Peyer's patch (tissue), 4 donors: Measurements from ENCODE around the gene TNFAIP8. TPM values are rescaled to one million over a fixed set of nuclear protein-coding genes. Genes with fewer than 3 reads are reported as not detected.

Experiments
- DNase-seq, 3 donors: peaks; one replicate each; pipeline ENCODE4 v3.0.0-alpha.2; 2017 to 2019
- H3K27ac ChIP-seq, 4 donors: fragments of 200-600 bp; sonication (generic); one replicate each; pipeline ENCODE4 v1.5.1; 2016 to 2019
- H3K27me3 ChIP-seq, 2 donors: fragments of 200-600 bp; sonication (generic); one replicate each; pipeline ENCODE4 v1.5.1; 2019
- H3K36me3 ChIP-seq, 3 donors: fragments of 200-600 bp; sonication (generic); one replicate each; pipeline ENCODE4 v1.5.1; 2016 to 2019
- H3K4me1 ChIP-seq, 4 donors: fragments of 200-600 bp; sonication (generic); one replicate each; pipeline ENCODE4 v1.5.1; 2016 to 2019
- H3K4me3 ChIP-seq, 4 donors: fragments of 200-600 bp; sonication (generic); 1 replicate in 3 of 4; 2 replicates in 1 of 4; pipeline ENCODE4 v1.5.1; 2016 to 2019; ENCODE audit warnings: mild to moderate bottlenecking in 1 of 4
- H3K9me3 ChIP-seq, 4 donors: fragments of 200-600 bp; sonication (generic); one replicate each; pipeline ENCODE4 v1.5.1; 2016 to 2019; ENCODE audit warnings: mild to moderate bottlenecking in 1 of 4
- POLR2A ChIP-seq, 2 donors: fragments of 450-650 bp; IDR thresholded peaks; one replicate each; pipeline ENCODE4 v1.5.1; 2017; ENCODE audit warnings: antibody characterized with exemption in 2 of 2, mild to moderate bottlenecking in 2 of 2, moderate library complexity in 2 of 2
- total RNA-seq, 4 donors: library from RNA; depleted of rRNA; stranded (reverse); fragments of >200 nt; gene quantifications; one replicate each; pipeline ENCODE4 v1.1.0, GENCODE V29; 2016
- TF ChIP-seq, protein P1 (sequence below), 6 experiments: fragments of 450-650 bp in 4 of 6; fragments of 200-600 bp in 2 of 6; sonication (generic) in 1 of 6; IDR thresholded peaks; one replicate each; pipeline ENCODE4 v1.5.1; 2017 to 2019; ENCODE audit warnings: antibody characterized with exemption in 6 of 6, mild to moderate bottlenecking in 3 of 6, moderate library complexity in 1 of 6

Gene TNFAIP8
- 10 to 100 TPM in 2 of 4 donors, 1 to 10 TPM in 2; 3.0 to 47.9 (median 10.2) TPM for total RNA-seq

DNA sequence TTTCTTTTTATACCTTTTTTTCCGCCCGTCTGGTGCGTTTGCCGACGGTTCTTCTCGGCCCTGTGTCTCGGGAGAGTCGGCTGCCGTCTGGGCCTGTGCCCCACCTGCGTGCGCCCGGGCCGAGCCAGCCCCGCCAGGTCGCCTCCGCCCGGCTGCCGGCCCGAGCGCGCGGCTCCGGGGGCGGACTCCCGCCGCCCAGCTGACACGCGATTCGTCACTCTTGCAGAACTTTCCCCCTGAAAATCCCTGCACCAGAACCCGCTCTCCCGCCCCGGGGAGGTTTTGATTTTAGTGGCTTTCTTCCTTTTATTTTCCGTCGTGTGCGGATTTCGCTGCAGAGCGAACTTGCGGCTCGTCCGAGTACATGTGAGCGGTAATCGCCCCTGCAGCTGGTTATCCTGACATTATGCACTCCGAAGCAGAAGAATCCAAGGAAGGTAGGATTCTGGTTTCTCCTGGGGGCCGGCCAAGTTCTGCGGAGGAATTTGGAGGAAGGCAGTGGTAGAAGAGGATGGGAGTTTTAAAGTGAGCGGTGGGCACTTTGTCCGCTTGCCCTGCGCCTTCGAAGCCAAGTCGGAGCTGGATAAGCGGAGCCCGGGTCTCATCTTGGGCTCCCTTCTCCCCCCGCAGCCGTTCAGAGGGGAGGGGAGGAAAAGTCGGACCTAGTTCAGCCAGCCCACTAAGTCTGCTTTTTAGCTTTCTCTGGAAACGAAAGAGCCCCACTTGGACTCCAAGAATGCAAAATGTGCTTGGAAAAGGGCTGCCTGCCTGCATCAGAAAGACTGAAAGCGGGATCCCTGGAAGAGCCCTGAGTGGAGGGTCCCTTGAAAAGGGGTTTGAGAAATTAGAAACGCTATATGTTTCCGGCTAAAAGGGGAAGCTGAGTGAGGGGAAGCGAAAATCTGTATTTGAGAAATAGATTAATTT is at the start of gene TNFAIP8:
Gene TNFAIP8 (plus strand): TSS at position 335 of the 927 bp plus-strand sequence. CDS start 72 bp downstream, at position 407.
- Histone ChIP-seq H3K9me3 (no peaks in the 10 kb centered on the region), H3K4me3 (peak within 1 kb of the TSS; percentile 51 to 59 (median 57)), H3K27me3 (no peaks in the 10 kb centered on the region), H3K4me1 (peaks cover 0 to 16% (median 0%) of the 10 kb centered on the region in 4 donors), H3K36me3 (no peaks in the 10 kb centered on the region), H3K27ac (peak within 1 kb of the TSS; percentile 68 to 89 (median 75))
- no peak for TF ChIP-seq POLR2A (IDR thresholded peaks at IDR 0.05)
- TF ChIP-seq, protein P1, sequence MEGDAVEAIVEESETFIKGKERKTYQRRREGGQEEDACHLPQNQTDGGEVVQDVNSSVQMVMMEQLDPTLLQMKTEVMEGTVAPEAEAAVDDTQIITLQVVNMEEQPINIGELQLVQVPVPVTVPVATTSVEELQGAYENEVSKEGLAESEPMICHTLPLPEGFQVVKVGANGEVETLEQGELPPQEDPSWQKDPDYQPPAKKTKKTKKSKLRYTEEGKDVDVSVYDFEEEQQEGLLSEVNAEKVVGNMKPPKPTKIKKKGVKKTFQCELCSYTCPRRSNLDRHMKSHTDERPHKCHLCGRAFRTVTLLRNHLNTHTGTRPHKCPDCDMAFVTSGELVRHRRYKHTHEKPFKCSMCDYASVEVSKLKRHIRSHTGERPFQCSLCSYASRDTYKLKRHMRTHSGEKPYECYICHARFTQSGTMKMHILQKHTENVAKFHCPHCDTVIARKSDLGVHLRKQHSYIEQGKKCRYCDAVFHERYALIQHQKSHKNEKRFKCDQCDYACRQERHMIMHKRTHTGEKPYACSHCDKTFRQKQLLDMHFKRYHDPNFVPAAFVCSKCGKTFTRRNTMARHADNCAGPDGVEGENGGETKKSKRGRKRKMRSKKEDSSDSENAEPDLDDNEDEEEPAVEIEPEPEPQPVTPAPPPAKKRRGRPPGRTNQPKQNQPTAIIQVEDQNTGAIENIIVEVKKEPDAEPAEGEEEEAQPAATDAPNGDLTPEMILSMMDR (IDR thresholded peaks at IDR 0.05), result no peak
- peak; percentile 46 to 70 (median 61) for DNase-seq

DNA sequence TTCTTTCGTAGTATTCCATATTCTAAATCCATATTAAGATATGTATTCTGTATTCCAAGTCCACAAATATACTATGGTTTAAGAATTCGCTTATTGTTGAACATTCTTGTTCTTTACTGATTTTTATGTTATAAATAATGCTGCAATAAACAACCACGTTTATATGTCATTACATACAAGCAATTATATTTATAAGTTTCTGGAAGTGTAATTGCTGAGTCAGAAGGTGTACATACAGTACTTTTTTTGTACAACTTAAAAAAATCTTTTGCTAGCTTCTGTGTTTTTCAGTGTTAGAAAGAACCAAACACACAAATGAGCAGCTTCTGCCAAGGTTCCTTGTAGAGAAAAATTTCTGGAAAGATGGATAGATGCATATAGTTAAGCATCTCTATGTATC is 48.6 kb upstream of the TNFAIP8 start:
- H3K4me3 ChIP-seq, result no peak overlapping the region
- no peaks in the 10 kb centered on the region for H3K36me3 ChIP-seq
- H3K27me3 ChIP-seq, result no peaks in the 10 kb centered on the region
- no peak for DNase-seq
- TF ChIP-seq, protein P1 (IDR thresholded peaks at IDR 0.05), result no peak
- no peak for TF ChIP-seq POLR2A (IDR thresholded peaks at IDR 0.05)
- peak overlapping the region in 1 of 4 donors; percentile 81 for H3K27ac ChIP-seq
- H3K4me1 ChIP-seq, result peaks cover 0 to 32% (median 20%) of the 10 kb centered on the region in 4 donors
- no peaks in the 10 kb centered on the region for H3K9me3 ChIP-seq

DNA sequence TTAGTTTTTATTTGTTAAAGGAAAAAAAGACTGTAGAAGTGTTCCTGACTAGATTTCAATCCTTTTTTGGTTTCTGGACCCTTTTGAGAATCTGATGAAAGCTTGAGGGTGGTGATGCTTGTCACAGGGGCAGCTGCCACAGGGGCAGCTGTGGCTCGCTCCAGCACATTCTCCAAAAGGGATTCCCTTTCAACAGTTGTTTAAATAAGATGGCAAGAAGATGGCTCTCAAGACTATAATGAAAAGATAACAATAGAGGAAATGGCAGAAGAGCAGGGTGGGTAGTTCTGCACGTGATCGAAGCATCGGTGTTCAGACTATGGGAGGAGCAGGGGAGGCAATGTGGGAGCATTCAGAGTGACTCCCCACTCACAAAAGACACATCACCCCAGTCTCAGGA is 46.5 kb upstream of the TNFAIP8 start:
- no peak overlapping the region for H3K4me3 ChIP-seq
- no peaks in the 10 kb centered on the region for H3K36me3 ChIP-seq
- TF ChIP-seq POLR2A (IDR thresholded peaks at IDR 0.05), result no peak
- TF ChIP-seq, protein P1 (IDR thresholded peaks at IDR 0.05), result no peak
- peak overlapping the region; percentile 1 to 81 (median 44) for H3K27ac ChIP-seq
- H3K9me3 ChIP-seq, result no peaks in the 10 kb centered on the region
- H3K4me1 ChIP-seq, result peaks cover 0 to 21% (median 8%) of the 10 kb centered on the region in 4 donors
- peak in 1 of 3 donors; percentile 45 for DNase-seq
- H3K27me3 ChIP-seq, result no peaks in the 10 kb centered on the region

DNA sequence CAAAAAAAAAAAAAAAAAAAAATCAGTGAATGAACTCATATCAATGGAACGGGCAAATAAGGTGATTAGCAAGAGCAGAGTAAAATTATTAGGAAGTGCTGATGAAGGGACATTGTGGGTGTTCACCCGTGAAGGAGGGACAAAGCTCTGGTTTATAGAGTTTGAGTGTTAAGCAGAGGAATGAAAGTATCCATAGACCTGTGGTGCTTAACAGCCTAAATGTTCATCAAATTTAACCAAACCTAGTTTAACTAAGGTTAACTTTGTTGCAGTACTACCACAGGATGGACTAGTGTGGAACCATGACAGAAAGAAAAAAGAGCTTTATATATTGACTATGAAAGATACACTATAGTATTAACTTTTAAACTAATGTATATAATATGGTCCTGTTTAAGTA is 44.1 kb upstream of the TNFAIP8 start:
- H3K27ac ChIP-seq, result no peak overlapping the region
- no peak overlapping the region for H3K4me3 ChIP-seq
- no peaks in the 10 kb centered on the region for H3K36me3 ChIP-seq
- TF ChIP-seq POLR2A (IDR thresholded peaks at IDR 0.05), result no peak
- TF ChIP-seq, protein P1 (IDR thresholded peaks at IDR 0.05), result no peak
- H3K4me1 ChIP-seq, result peaks cover 0 to 31% (median 13%) of the 10 kb centered on the region in 4 donors
- no peaks in the 10 kb centered on the region for H3K9me3 ChIP-seq
- no peak for DNase-seq
- H3K27me3 ChIP-seq, result no peaks in the 10 kb centered on the region

DNA sequence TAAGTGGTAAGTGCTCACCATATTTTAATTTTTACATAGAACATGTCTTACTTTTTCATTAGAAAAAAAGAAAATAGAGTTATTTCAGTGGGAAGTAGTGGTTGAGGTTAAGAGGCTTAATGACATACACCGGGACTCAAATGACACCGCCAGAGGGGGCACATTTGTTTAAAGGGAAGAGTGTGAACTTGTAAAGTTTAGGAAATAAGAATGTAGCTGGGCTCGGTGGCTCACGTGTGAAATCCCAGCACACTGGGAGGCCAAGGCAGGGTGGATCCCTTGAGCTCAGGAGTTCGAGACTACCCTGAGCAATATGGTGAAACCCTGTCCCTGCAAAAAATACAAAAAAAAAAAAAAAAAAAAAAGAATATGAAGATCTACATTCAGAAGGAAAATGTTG is 43.4 kb upstream of the TNFAIP8 start:
- Histone ChIP-seq H3K27me3 (no peaks in the 10 kb centered on the region), H3K9me3 (no peaks in the 10 kb centered on the region), H3K36me3 (no peaks in the 10 kb centered on the region), H3K4me1 (peaks cover 0 to 30% (median 13%) of the 10 kb centered on the region in 4 donors), H3K27ac (peak overlapping the region in 1 of 4 donors; percentile 5), H3K4me3 (no peak overlapping the region)
- no peak for TF ChIP-seq POLR2A (IDR thresholded peaks at IDR 0.05)
- TF ChIP-seq, protein P1 (IDR thresholded peaks at IDR 0.05), result no peak
- DNase-seq, result no peak
